Muscle layer of colon (tissue), 2 donors: Measurements from ENCODE around the gene LOC128125822.
"Not testable (repeated sequence)": the region's sequence is repeated elsewhere in the genome, so short reads cannot be mapped to it uniquely, and the experiment has no call there.

ENCODE experiments used
- H3K27ac ChIP-seq: one replicate; pipeline ENCODE4 v1.7.0; 2013; ENCODE audit warnings: low read depth, mild to moderate bottlenecking, low read length, moderate library complexity
- H3K27me3 ChIP-seq, 2 donors: one replicate each; pipeline ENCODE4 v1.7.0; 2013; ENCODE audit warnings: low read length in 2 of 2, mild to moderate bottlenecking in 2 of 2; ENCODE audit not compliant: insufficient read depth in 2 of 2, control insufficient read depth in 1 of 2
- H3K36me3 ChIP-seq: one replicate; pipeline ENCODE4 v1.7.0; 2013; ENCODE audit warnings: mild to moderate bottlenecking, low read length; ENCODE audit not compliant: insufficient read depth
- H3K4me1 ChIP-seq: one replicate; pipeline ENCODE4 v1.7.0; 2013; ENCODE audit warnings: mild to moderate bottlenecking, low read length; ENCODE audit not compliant: insufficient read depth
- H3K4me3 ChIP-seq, 2 donors: one replicate each; pipeline ENCODE4 v1.7.0; 2013; ENCODE audit warnings: low read length in 2 of 2, low read depth in 1 of 2, mild to moderate bottlenecking in 1 of 2, moderate library complexity in 1 of 2
- H3K9ac ChIP-seq: one replicate; pipeline ENCODE4 v1.7.0; 2013; ENCODE audit warnings: low read length
- H3K9me3 ChIP-seq: one replicate; pipeline ENCODE4 v1.7.0; 2013; ENCODE audit warnings: mild to moderate bottlenecking, low read length
- donor health status: abdominal sarcoma.
- donor health status: Adenocarcinoma of cecum.

LOC128125822 gene

DNA sequence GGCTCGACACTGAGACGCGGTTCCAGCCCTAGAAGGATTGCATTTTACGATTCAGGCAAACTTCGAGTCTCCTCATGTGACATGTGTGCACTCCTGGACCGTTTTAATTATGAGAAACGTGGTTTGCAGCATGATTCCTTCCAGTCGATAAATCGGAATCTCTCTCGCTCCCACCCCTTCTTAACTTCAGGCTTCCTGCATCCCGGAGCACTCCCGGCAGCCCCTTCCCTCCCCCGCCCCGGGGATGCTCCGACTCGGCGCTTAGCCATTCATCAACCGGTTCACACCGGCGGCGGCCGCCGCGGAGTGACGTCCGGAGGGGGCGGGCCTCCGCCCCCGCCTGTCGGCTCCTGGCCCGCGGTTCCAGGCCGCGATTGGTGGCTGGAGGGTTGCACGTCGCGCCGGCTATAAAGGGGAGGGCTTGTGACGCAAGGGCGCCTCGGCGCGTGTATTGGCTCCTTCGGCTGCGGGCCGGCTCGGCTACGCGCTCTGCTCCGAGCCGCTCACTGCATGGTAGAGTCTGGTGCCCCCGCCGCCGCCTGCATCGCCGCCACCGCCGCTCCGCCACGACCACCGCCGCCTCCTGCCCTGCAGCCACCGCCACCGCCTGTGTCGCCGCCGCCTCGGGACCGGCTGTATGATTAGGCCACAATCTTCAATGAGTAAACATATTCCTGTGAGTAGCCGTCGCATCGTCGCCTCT lies at the start of gene LOC128125822, which contains the start of gene PTP4A1:
Gene LOC128125822 (plus strand): TSS at position 437 of the 703 bp plus-strand sequence.
Gene PTP4A1 (plus strand): TSS at position 437 of the 703 bp plus-strand sequence. CDS start 4,401 bp downstream, outside the sequence.
- H3K9me3 ChIP-seq, result no peaks in the 10 kb centered on the region
- peak within 1 kb of the TSS; percentile 100 for H3K27ac ChIP-seq
- peaks cover 23% of the 10 kb centered on the region for H3K4me1 ChIP-seq
- peak within 1 kb of the TSS; percentile 88 to 98 for H3K4me3 ChIP-seq
- peak within 1 kb of the TSS; percentile 64 for H3K9ac ChIP-seq
- H3K27me3 ChIP-seq, result no peaks in the 10 kb centered on the region
- H3K36me3 ChIP-seq, result peaks cover 9% of the 10 kb centered on the region

DNA sequence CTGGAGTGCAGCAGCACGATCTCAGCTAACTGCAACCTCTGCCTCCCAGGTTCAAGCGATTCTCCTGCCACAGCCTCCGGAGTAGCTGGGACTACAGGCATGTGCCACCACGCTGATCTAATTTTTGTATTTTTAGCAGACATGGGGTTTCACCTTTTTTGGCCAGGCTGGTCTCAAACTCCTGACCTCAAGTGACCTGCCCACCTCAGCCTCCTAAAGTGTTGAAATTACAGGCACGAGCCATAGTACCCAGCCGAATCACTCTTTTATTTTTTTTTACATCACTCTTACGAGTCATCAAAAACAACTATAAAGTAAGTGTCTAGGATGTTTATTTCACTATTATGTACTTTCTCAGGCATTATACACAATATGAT lies 49.4 kb upstream of the LOC128125822 start:
- H3K36me3 ChIP-seq, H3K9me3 ChIP-seq, H3K27me3 ChIP-seq, H3K4me3 ChIP-seq, H3K27ac ChIP-seq, H3K9ac ChIP-seq, H3K4me1 ChIP-seq: not testable (repeated sequence)

DNA sequence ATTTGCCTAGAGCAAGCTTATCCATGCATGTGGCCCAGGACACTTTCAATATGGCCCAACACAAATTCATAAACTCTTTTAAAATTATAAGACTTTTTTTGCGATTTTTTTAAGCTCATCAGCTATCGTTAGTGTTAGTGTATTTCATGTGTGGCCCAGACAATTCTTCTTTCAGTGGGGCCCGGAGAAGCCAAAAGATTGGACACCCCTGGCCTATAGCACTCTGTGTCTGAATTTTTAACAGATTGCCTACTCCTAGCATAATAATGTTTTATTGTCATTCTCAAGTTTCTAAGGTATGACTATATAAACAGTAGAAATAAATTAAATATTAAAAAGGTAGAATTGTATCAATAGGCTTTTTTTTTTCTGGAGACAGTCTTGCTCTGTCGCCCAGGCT lies 48.6 kb upstream of the LOC128125822 start:
- no peak overlapping the region for H3K9ac ChIP-seq
- no peaks in the 10 kb centered on the region for H3K9me3 ChIP-seq
- no peak overlapping the region for H3K27ac ChIP-seq

DNA sequence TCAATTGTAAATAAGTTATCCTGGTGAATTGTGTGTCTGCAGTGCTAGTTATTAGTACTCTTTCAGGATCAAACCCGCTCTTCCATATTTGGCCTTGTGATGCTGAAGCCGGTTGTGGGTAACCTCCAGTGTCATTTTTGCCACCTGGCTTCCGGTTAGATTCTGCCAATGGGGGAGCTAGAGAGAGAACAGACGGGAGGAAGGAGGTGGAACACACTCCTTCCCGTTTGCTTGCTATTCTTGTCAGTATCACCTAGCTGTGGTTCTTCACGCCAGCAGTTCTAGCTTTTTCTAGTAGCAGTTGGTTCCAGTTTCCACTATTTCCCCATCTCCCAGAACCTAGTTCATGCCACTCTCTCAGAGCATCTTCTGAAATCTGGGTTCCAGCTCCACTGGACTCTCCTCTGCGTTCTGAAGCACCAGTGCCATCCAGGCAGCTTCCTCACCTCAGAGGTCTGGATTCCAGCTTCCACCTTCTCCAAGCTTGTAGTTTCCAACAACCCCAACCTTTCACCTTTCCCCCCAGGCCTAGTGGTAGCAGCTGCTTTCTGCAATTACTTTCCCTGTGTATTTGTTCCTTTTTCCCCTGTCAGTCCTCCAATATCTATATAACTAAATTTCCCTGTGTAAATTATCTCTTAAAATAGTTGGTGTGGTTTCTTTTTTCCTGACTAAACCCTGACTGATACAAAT lies 46.9 kb upstream of the LOC128125822 start:
- no peaks in the 10 kb centered on the region for H3K36me3 ChIP-seq
- H3K4me3 ChIP-seq, result no peak overlapping the region
- no peaks in the 10 kb centered on the region for H3K27me3 ChIP-seq
- no peak overlapping the region for H3K9ac ChIP-seq
- H3K4me1 ChIP-seq, result peaks cover 8% of the 10 kb centered on the region
- no peaks in the 10 kb centered on the region for H3K9me3 ChIP-seq
- no peak overlapping the region for H3K27ac ChIP-seq

More for the DNA sequence above, 48.6 kb upstream of the LOC128125822 start:
- peaks cover 8% of the 10 kb centered on the region for H3K4me1 ChIP-seq
- no peak overlapping the region for H3K4me3 ChIP-seq
- H3K36me3 ChIP-seq, result no peaks in the 10 kb centered on the region
- H3K27me3 ChIP-seq, result no peaks in the 10 kb centered on the region

DNA sequence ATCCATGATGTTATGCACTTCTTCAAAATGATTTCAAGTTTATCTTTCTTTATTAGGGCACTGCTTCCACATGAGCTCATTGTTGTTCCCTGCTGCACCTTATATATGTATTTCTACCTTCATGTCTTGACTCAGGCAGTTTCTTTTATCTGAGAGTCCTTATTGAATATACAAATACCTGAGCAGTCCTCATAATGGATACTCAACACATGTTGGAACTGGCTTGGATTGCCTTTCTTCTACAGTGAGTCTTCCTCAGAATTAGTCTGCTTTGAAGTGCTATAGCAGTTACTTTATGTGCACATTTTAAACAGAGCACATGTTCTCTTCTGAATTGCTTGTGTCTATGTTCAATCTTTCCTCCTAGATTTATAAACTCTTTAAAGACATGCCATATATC lies 45.3 kb upstream of the LOC128125822 start:
- H3K9me3 ChIP-seq, result no peaks in the 10 kb centered on the region
- H3K27ac ChIP-seq, result no peak overlapping the region
- no peak overlapping the region for H3K4me3 ChIP-seq
- H3K36me3 ChIP-seq, result no peaks in the 10 kb centered on the region
- H3K27me3 ChIP-seq, result no peaks in the 10 kb centered on the region
- peaks cover 8% of the 10 kb centered on the region for H3K4me1 ChIP-seq
- H3K9ac ChIP-seq, result no peak overlapping the region

DNA sequence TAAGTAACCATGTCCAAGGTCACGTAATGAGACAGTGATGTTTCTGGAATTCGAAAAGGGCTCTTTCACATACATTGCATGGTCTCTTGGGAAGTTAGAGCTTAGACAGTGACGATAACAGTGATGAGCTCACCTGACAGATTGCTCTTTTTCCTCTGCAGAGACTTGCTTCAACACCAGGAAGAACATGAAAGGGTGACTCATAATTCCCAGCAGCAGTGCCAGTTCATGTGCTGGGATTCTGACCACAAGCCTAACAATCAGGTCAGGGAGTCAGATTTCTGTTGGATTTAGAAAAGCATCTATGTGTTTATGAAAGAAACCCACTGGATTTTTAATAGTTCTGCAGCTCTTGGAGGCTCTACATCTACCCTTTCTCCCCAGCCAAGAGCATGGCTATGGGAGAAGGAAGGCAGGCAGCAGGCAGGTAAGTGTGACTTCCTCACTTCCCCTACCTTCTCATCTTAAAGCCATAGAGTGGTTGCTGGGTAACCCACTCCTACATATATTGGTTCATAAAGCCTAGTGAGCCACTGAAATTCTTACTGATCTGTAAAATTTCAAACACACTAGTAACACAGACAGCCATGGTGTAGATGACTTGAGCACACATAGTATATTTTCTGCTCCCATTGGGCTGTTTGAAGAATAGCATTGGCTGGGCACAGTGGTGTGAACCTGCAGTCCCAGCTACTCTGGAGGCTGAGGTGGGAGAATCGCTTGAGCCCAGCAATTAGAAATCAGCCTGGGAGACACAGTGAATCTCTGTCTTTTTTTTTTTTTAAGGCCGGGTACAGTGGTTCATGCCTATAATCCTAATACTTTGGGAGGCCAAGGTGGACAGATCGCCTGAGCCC lies 44.4 kb upstream of the LOC128125822 start:
- no peak overlapping the region for H3K9ac ChIP-seq
- no peaks in the 10 kb centered on the region for H3K9me3 ChIP-seq
- no peaks in the 10 kb centered on the region for H3K27me3 ChIP-seq
- H3K4me3 ChIP-seq, result no peak overlapping the region
- peaks cover 8% of the 10 kb centered on the region for H3K4me1 ChIP-seq
- H3K27ac ChIP-seq, result no peak overlapping the region
- H3K36me3 ChIP-seq, result no peaks in the 10 kb centered on the region

DNA sequence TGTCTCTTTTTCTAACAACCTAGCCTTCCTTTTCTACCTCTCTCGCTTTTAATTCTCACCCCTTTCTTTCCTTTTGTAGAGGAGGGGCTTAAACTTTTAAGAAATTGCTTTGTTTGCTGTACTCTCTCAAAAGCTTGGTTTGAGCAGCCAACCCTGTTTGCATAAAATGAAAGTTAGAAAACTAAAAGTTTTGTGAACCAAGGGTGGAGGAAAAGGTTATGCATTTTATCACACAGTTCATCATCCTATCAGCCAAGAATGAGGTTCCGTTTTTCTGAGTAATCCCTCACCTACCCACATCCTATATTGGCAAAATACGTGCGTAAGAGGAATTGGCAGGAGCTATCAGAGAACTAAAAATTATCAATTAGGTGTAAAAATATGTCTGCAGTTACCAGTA lies 42.8 kb upstream of the LOC128125822 start:
- H3K4me3 ChIP-seq, result no peak overlapping the region
- peaks cover 8% of the 10 kb centered on the region for H3K4me1 ChIP-seq
- no peak overlapping the region for H3K27ac ChIP-seq
- H3K36me3 ChIP-seq, result no peaks in the 10 kb centered on the region
- no peak overlapping the region for H3K9ac ChIP-seq
- no peaks in the 10 kb centered on the region for H3K9me3 ChIP-seq
- no peaks in the 10 kb centered on the region for H3K27me3 ChIP-seq

DNA sequence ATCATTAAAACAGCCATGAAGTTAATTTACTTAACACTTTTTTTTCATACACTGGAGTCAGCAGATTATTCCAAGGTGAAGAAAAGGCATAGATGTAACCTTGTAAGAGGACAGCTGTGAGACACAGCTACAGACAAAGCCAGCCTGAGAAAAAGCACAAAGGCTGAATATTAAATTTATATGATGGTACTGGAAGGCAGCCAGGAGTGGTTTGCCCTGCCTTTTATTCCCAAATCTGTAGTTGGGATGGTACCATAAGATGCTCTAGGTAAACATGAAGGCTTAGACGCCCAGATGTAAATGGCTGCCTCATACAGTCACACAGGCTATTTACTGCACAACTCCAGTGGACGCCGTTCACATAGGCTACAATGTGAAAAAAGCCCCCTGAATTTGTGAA lies 42.1 kb upstream of the LOC128125822 start:
- Histone ChIP-seq H3K27me3 (no peaks in the 10 kb centered on the region), H3K4me1 (peaks cover 8% of the 10 kb centered on the region), H3K9ac (no peak overlapping the region), H3K27ac (no peak overlapping the region), H3K36me3 (no peaks in the 10 kb centered on the region), H3K9me3 (no peaks in the 10 kb centered on the region), H3K4me3 (no peak overlapping the region)

DNA sequence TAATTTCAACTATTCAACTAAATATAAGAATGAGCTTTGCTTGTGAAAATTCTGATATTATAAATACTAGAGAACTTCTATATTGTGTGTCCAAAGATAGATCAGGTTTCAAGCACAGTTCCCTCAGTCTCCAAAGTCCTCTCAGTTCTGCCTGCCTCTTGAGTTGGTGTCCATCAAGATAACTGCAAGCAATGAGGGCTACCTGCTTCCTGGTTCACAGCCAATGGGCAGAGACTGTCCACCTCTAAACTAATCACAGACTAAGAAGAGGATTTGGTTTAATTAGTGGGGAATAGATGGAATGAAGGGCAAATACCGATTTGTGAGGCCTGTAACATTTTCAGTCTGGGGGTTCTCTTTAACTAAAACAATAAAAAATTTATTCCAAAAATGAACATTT lies 41.3 kb upstream of the LOC128125822 start:
- H3K36me3 ChIP-seq, result no peaks in the 10 kb centered on the region
- H3K27ac ChIP-seq, result no peak overlapping the region
- no peaks in the 10 kb centered on the region for H3K27me3 ChIP-seq
- peaks cover 8% of the 10 kb centered on the region for H3K4me1 ChIP-seq
- H3K9ac ChIP-seq, result no peak overlapping the region
- H3K4me3 ChIP-seq, result no peak overlapping the region
- H3K9me3 ChIP-seq, result no peaks in the 10 kb centered on the region

DNA sequence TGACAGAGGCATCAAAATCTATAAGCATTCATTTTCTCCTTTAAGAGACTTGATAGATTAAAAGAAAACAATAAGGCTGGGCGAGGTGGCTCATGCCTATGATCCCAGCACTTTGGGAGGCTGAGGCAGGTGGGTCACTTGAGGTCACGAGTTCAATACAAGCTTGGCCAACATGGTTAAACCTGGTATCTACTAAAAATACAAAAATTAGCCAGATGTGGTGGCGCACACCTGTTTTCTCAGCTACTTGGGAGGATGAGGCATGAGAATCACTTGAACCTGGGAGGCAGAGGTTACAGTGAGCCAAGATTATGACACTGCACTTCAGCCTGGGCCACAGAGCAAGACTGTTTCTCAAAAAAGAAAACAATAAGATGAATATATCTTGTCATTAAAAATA lies 39.3 kb upstream of the LOC128125822 start:
- no peak overlapping the region for H3K27ac ChIP-seq
- no peak overlapping the region for H3K4me3 ChIP-seq
- H3K27me3 ChIP-seq, result no peaks in the 10 kb centered on the region
- no peaks in the 10 kb centered on the region for H3K36me3 ChIP-seq
- H3K4me1 ChIP-seq, result peaks cover 1% of the 10 kb centered on the region
- no peaks in the 10 kb centered on the region for H3K9me3 ChIP-seq
- no peak overlapping the region for H3K9ac ChIP-seq

DNA sequence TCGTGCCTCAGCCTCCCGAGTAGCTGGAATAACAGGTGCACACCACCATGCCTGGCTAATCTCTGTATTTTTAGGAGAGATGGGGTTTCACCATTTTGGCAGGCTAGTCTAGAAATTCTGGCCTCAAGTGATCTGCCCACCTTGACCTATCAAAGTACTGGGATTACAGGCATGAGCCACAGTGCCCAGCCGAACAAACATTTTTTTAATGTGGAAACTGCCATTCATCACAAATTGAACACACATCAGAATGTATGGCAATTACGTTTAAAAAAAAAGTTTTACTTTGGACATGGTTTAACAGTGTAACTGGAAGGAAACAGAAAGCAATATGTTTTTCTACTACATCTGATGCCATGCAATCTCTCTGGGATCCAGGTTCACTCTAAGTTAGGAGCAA lies 38.3 kb upstream of the LOC128125822 start:
- no peaks in the 10 kb centered on the region for H3K27me3 ChIP-seq
- H3K27ac ChIP-seq, result no peak overlapping the region
- no peaks in the 10 kb centered on the region for H3K36me3 ChIP-seq

More for the DNA sequence above, 38.3 kb upstream of the LOC128125822 start:
- H3K9me3 ChIP-seq, result no peaks in the 10 kb centered on the region
- no peak overlapping the region for H3K4me3 ChIP-seq
- H3K9ac ChIP-seq, result no peak overlapping the region
- no peaks in the 10 kb centered on the region for H3K4me1 ChIP-seq
